Large intestine (tissue), 3 donors: ENCODE results near the gene SAP130. TPM values are rescaled to one million over a fixed set of nuclear protein-coding genes. Genes with fewer than 3 reads are reported as not detected.

ENCODE experiments used
- DNase-seq, 2 donors: peaks; one replicate each; pipeline versions ENCODE4 v3.0.0 to v3.0.0-alpha.2; 2013
- H3K27ac ChIP-seq: one replicate; pipeline ENCODE4 v1.5.1; 2013; ENCODE audit warnings: low read length
- H3K27me3 ChIP-seq: 2 replicates; pipeline ENCODE4 v1.6.1; 2013; ENCODE audit warnings: low read length; ENCODE audit not compliant: control insufficient read depth, insufficient read depth
- H3K36me3 ChIP-seq: 2 replicates; pipeline ENCODE4 v1.6.1; 2013; ENCODE audit warnings: low read length; ENCODE audit not compliant: control insufficient read depth, insufficient read depth
- H3K4me1 ChIP-seq: one replicate; pipeline ENCODE4 v1.6.1; 2013; ENCODE audit warnings: low read length; ENCODE audit not compliant: control insufficient read depth, insufficient read depth
- H3K4me3 ChIP-seq: one replicate; pipeline ENCODE4 v1.5.1; 2013; ENCODE audit warnings: low read length
- H3K9me3 ChIP-seq: one replicate; pipeline ENCODE4 v1.6.1; 2013; ENCODE audit warnings: mild to moderate bottlenecking, low read depth, low read length, moderate library complexity; ENCODE audit not compliant: control insufficient read depth
- WGBS: methylation state at CpG from one replicate; pipeline ENCODE4 v1.1.5; 2013; ENCODE audit warnings: low lambda C conversion rate; ENCODE audit not compliant: insufficient coverage; 5-methylcytosine and 5-hydroxymethylcytosine counted together
- polyA plus RNA-seq: library from polyadenylated mRNA; unstranded; fragments of 120-200 nt; gene quantifications from one replicate; pipeline ENCODE4 v1.2.1, GENCODE V29; 2013

The SAP130 gene
- polyA plus RNA-seq, 1 donor, result 26.9 TPM

- peak; percentile 100 for DNase-seq
- peaks cover 2% of the 10 kb centered on the region for H3K27me3 ChIP-seq
- peak overlapping the region; percentile 90 for H3K4me3 ChIP-seq
- H3K27ac ChIP-seq, result peak overlapping the region; percentile 88
- H3K36me3 ChIP-seq, result peaks cover 4% of the 10 kb centered on the region
- H3K9me3 ChIP-seq, result no peaks in the 10 kb centered on the region
- WGBS, result no CpG with 5 or more reads among the region's 51 CpGs
- peaks cover 2% of the 10 kb centered on the region for H3K4me1 ChIP-seq
Measured at GRCh38 chr2:128027278-128027800, 520 bp downstream of the SAP130 start.

DNA sequence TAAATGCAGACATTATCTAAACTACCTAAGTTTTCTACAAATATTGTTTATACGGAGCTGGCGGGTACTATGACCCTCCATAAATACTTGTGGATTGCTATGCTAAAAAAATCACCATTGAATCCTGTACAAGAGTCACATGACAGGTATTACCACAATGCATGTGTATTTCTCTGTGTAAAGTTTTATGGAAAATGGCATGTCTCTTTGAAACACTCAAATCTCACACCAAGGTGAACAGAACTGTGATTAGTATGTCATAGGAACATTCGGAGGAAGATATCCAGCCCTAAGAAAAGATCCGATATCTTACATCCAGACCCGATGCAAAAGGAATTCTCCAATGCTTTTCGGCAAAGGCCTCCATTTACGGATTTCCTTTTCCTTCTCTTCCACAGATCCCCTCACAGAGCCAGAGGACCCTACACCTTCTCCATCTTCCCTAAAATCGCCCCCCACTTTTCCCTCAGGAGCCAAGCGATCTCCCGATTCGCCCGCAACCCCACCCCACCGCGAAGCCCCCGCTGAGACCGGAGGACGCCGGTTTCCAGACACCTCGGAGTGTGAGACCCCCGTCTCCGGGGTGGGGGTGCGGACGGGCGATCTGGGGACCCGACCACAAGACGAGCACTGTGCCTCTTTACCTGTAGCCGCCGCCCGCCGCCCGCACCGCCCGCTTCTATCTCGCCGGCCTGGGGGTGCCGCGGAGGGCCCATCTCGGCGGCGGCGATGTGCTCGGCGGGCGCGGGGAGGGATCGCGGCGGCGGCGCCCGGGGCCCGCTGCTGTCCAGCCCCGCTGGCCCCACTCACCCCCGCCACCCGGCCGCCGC lies 1.2 kb downstream of the SAP130 start:
- 7% methylated on average over 3 of the region's 57 CpGs for WGBS
- H3K9me3 ChIP-seq, result no peaks in the 10 kb centered on the region
- peak in 1 of 2 donors; percentile 62 for DNase-seq
- no peaks in the 10 kb centered on the region for H3K27me3 ChIP-seq
- peak overlapping the region; percentile 73 for H3K27ac ChIP-seq
- peaks cover 7% of the 10 kb centered on the region for H3K36me3 ChIP-seq
- peaks cover 2% of the 10 kb centered on the region for H3K4me1 ChIP-seq
- H3K4me3 ChIP-seq, result peak overlapping the region; percentile 93

DNA sequence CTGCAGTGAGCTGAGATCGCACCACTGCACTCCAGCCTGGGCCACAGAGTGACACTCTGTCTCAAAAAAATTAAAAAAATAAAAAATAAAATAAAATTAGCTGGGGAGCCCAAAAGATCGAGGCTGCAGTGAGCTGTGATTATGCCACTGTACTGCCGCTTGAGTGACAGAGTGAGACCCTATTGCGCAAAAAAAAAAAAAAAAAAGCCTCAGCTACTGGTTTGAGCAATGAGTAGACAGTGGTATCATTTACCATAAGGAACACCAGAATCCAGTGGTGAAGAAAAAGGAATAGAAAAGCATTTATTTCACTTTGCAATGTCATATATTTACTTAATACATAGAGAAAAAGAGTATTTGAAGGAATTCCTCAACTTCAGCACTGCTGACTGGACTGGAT lies 3.0 kb downstream of the SAP130 start:
- H3K4me1 ChIP-seq, result peaks cover 2% of the 10 kb centered on the region
- no peaks in the 10 kb centered on the region for H3K27me3 ChIP-seq
- peaks cover 7% of the 10 kb centered on the region for H3K36me3 ChIP-seq
- DNase-seq, result no peak
- no peaks in the 10 kb centered on the region for H3K9me3 ChIP-seq
- H3K4me3 ChIP-seq, result no peak overlapping the region
- no peak overlapping the region for H3K27ac ChIP-seq
- 100% methylated on average over 2 of the region's 4 CpGs for WGBS

DNA sequence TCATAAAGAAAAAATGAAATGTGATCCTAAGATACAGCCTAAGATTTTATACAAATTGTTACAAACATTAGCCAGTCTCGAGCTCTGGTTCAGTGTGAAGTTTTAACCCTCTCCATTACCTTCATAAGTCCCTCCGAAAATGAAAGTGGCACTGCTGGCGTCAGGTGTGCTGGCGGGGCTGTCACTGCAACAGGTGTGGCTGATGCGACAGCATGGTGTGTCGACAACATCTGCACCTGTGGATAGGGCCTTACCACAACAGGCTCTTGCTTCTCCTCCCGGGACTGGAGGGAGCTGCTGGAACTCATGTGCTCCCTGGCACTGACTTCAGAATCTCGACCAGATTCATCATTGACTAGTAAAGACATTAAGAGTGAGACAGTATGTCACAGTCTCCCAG lies 10.3 kb downstream of the SAP130 start:
- Histone ChIP-seq H3K4me3 (no peak overlapping the region), H3K27ac (no peak overlapping the region), H3K27me3 (no peaks in the 10 kb centered on the region), H3K36me3 (peaks cover 57% of the 10 kb centered on the region), H3K4me1 (no peaks in the 10 kb centered on the region), H3K9me3 (no peaks in the 10 kb centered on the region)
- no peak for DNase-seq
- 83% methylated on average over 1 of the region's 8 CpGs for WGBS

DNA sequence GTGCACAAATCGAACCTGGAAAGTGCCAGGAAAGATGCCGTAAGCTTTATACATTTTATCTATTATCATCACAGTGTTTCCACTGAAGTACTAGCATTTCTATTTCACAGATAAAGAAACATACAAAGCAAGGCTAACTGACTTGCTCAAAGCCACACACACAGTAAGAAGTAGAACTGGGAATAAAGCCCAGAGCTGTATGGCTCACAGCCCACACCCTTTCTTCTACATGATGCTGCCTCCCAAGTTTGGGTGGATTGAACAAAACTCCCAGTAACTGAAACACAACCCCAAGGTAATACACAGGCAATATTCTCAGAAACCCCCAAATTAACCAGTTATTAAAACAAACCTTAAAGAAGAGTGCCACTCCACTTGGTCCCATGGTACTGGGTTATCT lies 11.2 kb downstream of the SAP130 start:
- Histone ChIP-seq H3K27me3 (no peaks in the 10 kb centered on the region), H3K27ac (no peak overlapping the region), H3K9me3 (no peaks in the 10 kb centered on the region), H3K36me3 (peaks cover 62% of the 10 kb centered on the region), H3K4me1 (no peaks in the 10 kb centered on the region), H3K4me3 (no peak overlapping the region)
- 83% methylated on average over 1 of the region's 2 CpGs for WGBS
- no peak for DNase-seq

- Histone ChIP-seq H3K4me1 (no peaks in the 10 kb centered on the region), H3K4me3 (no peak overlapping the region), H3K27ac (no peak overlapping the region), H3K27me3 (no peaks in the 10 kb centered on the region), H3K9me3 (no peaks in the 10 kb centered on the region), H3K36me3 (peaks cover 90% of the 10 kb centered on the region)
- WGBS, result 100% methylated on average over 1 of the region's 3 CpGs
- no peak for DNase-seq
Measured at GRCh38 chr2:128012698-128013097, 15.2 kb downstream of the SAP130 start.

- 100% methylated on average over 1 of the region's 6 CpGs for WGBS
Measured at GRCh38 chr2:128008074-128008672, 19.7 kb downstream of the SAP130 start.

GRCh38 chr2:128004509-128004908 lies 23.4 kb downstream of the SAP130 start:
- no peaks in the 10 kb centered on the region for H3K4me1 ChIP-seq
- WGBS, result no CpG with 5 or more reads among the region's 2 CpGs
- no peak overlapping the region for H3K4me3 ChIP-seq
- no peak for DNase-seq
- H3K27me3 ChIP-seq, result no peaks in the 10 kb centered on the region
- peaks cover 84% of the 10 kb centered on the region for H3K36me3 ChIP-seq
- H3K27ac ChIP-seq, result no peak overlapping the region
- no peaks in the 10 kb centered on the region for H3K9me3 ChIP-seq

More at GRCh38 chr2:128008074-128008672, 19.7 kb downstream of the SAP130 start:
- H3K9me3 ChIP-seq, result no peaks in the 10 kb centered on the region
- no peak overlapping the region for H3K4me3 ChIP-seq
- H3K4me1 ChIP-seq, result no peaks in the 10 kb centered on the region
- no peaks in the 10 kb centered on the region for H3K27me3 ChIP-seq
- H3K27ac ChIP-seq, result no peak overlapping the region
- H3K36me3 ChIP-seq, result peaks cover 90% of the 10 kb centered on the region
- DNase-seq, result no peak

GRCh38 chr2:128003463-128003862 lies 24.4 kb downstream of the SAP130 start:
- Histone ChIP-seq H3K9me3 (no peaks in the 10 kb centered on the region), H3K27me3 (no peaks in the 10 kb centered on the region), H3K27ac (no peak overlapping the region), H3K4me1 (no peaks in the 10 kb centered on the region), H3K4me3 (no peak overlapping the region), H3K36me3 (peaks cover 83% of the 10 kb centered on the region)
- WGBS, result no CpG with 5 or more reads among the region's 6 CpGs
- DNase-seq, result no peak

DNA sequence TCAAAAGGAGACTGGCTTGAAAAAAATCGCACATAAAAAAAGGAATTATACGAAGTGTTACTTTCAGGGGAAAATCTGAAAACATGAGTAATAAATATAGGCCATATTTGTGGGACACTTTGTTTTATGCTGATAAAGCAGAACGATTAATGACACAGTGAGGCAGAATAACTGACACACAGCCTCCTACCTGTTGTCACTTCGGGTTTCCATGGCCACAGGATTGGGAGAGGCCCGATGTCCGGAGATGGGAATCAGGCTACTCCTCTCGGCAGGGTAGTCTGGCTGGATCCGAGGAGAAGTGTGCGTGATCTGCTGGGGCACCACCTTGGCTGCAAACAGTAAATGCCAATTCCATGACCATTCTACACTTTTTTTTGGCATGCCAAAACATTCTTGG lies 31.7 kb downstream of the SAP130 start:
- Histone ChIP-seq H3K36me3 (peaks cover 80% of the 10 kb centered on the region), H3K4me1 (no peaks in the 10 kb centered on the region), H3K9me3 (no peaks in the 10 kb centered on the region), H3K4me3 (no peak overlapping the region), H3K27ac (no peak overlapping the region), H3K27me3 (no peaks in the 10 kb centered on the region)
- no peak for DNase-seq
- WGBS, result 94% methylated on average over 3 of the region's 9 CpGs
